ENCODE measurements around the gene GATB.

Gene GATB

GRCh38 chr4:151806511-151806927 is 45.7 kb upstream of the GATB start:
- TF ChIP-seq, protein P1, sequence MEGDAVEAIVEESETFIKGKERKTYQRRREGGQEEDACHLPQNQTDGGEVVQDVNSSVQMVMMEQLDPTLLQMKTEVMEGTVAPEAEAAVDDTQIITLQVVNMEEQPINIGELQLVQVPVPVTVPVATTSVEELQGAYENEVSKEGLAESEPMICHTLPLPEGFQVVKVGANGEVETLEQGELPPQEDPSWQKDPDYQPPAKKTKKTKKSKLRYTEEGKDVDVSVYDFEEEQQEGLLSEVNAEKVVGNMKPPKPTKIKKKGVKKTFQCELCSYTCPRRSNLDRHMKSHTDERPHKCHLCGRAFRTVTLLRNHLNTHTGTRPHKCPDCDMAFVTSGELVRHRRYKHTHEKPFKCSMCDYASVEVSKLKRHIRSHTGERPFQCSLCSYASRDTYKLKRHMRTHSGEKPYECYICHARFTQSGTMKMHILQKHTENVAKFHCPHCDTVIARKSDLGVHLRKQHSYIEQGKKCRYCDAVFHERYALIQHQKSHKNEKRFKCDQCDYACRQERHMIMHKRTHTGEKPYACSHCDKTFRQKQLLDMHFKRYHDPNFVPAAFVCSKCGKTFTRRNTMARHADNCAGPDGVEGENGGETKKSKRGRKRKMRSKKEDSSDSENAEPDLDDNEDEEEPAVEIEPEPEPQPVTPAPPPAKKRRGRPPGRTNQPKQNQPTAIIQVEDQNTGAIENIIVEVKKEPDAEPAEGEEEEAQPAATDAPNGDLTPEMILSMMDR (IDR thresholded peaks at IDR 0.05; ENCODE audit: low read depth, low read length) = no peak
- DNase-seq (ENCODE audit: low read depth, low spot score) = peak; percentile 84
- in situ Hi-C loops (cut with HindIII; ENCODE audit: low sequenced_read_pairs) = no loop called here
- no peak overlapping the region for H3K4me3 ChIP-seq (ENCODE audit: low read depth, low read length)

GRCh38 chr4:151804821-151805220 is 44.0 kb upstream of the GATB start:
- in situ Hi-C loops (cut with HindIII; ENCODE audit: low sequenced_read_pairs) = no loop called here

GRCh38 chr4:151804086-151804630 is 43.4 kb upstream of the GATB start:
- no peak overlapping the region for H3K4me3 ChIP-seq (ENCODE audit: low read depth, low read length)
- DNase-seq (ENCODE audit: low read depth, low spot score) = no peak
- TF ChIP-seq, protein P1 (IDR thresholded peaks at IDR 0.05; ENCODE audit: low read depth, low read length) = no peak
- in situ Hi-C loops (cut with HindIII; ENCODE audit: low sequenced_read_pairs) = no loop called here

More at GRCh38 chr4:151804821-151805220, 44.0 kb upstream of the GATB start:
- H3K4me3 ChIP-seq (ENCODE audit: low read depth, low read length) = no peak overlapping the region
- TF ChIP-seq, protein P1 (IDR thresholded peaks at IDR 0.05; ENCODE audit: low read depth, low read length) = no peak
- peak; percentile 43 for DNase-seq (ENCODE audit: low read depth, low spot score)

DNA sequence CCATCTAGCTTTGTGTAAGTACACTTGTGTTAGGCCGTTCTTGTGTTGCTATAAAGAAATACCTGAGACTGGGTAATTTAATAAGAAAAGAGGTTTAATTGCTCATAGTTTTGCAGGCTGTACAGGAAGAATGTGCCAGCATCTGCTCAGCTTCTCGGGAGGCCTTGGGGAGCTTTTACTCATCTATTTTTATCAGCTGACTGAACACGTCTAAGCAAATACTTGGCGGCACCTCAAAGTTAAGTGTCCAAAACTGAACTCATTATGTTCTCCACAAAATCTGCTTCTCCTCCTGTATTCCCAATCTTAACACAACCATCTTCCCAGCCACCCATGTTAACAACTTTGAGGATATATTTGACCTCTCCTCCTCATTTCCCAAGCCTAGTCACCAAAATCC is 42.4 kb upstream of the GATB start:
- TF ChIP-seq, protein P1 (IDR thresholded peaks at IDR 0.05; ENCODE audit: low read depth, low read length) = no peak
- in situ Hi-C loops (cut with HindIII; ENCODE audit: low sequenced_read_pairs) = no loop called here

GRCh38 chr4:151801547-151802516 is 41.0 kb upstream of the GATB start:
- peak; percentile 71 for DNase-seq (ENCODE audit: low read depth, low spot score)
- no peak overlapping the region for H3K4me3 ChIP-seq (ENCODE audit: low read depth, low read length)
- in situ Hi-C loops (cut with HindIII; ENCODE audit: low sequenced_read_pairs) = no loop called here
- TF ChIP-seq, protein P1 (IDR thresholded peaks at IDR 0.05; ENCODE audit: low read depth, low read length) = peak; percentile 87

More for the DNA sequence above, 42.4 kb upstream of the GATB start:
- DNase-seq (ENCODE audit: low read depth, low spot score) = no peak
- H3K4me3 ChIP-seq (ENCODE audit: low read depth, low read length) = no peak overlapping the region

- TF ChIP-seq, protein P1 (IDR thresholded peaks at IDR 0.05; ENCODE audit: low read depth, low read length) = no peak
- H3K4me3 ChIP-seq (ENCODE audit: low read depth, low read length) = no peak overlapping the region
- DNase-seq (ENCODE audit: low read depth, low spot score) = no peak
- in situ Hi-C loops (cut with HindIII; ENCODE audit: low sequenced_read_pairs) = no loop called here
Measured at GRCh38 chr4:151799417-151800012, 38.7 kb upstream of the GATB start.
